ENCODE measurements around the gene KMT5C. TPM values are rescaled to one million over a fixed set of nuclear protein-coding genes. Genes with fewer than 3 reads are reported as not detected.

The KMT5C gene
- total RNA-seq, 1 experiment from 2014 or later, result 96.2 TPM

DNA sequence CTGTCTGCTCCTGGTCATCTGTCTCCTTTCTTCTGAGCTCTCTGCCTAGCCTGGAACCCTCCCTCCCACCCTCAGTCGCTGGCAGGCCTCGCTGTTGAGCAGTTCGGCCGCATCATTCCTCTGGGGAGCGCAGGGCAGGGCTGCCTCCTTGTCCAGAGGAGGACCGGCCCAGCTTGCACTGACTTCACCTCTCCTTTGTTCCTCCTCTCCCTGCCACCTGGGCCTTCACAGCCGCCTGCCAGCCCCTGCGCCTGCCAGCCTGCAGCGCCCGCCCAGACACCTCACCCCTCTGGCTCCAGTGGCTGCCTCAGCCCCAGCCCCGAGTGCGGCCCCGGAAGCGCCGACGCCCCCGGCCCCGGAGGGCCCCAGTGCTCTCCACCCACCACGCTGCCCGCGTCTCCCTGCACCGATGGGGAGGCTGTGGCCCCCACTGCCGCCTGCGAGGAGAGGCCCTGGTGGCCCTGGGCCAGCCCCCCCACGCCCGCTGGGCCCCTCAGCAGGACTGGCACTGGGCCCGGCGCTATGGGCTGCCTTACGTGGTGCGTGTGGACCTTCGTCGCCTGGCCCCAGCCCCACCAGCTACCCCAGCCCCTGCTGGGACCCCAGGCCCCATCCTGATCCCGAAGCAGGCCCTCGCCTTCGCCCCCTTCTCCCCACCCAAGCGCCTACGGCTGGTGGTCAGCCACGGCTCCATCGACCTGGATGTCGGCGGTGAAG lies 7.2 kb downstream of the KMT5C start:
- DNase-seq (ENCODE audit: low spot score), result no peak

GRCh38 chr19:55347442-55348009 lies 7.8 kb downstream of the KMT5C start:
- DNase-seq (ENCODE audit: low spot score), result no peak

GRCh38 chr19:55348317-55349034 lies 8.8 kb downstream of the KMT5C start:
- no peak for DNase-seq (ENCODE audit: low spot score)

DNA sequence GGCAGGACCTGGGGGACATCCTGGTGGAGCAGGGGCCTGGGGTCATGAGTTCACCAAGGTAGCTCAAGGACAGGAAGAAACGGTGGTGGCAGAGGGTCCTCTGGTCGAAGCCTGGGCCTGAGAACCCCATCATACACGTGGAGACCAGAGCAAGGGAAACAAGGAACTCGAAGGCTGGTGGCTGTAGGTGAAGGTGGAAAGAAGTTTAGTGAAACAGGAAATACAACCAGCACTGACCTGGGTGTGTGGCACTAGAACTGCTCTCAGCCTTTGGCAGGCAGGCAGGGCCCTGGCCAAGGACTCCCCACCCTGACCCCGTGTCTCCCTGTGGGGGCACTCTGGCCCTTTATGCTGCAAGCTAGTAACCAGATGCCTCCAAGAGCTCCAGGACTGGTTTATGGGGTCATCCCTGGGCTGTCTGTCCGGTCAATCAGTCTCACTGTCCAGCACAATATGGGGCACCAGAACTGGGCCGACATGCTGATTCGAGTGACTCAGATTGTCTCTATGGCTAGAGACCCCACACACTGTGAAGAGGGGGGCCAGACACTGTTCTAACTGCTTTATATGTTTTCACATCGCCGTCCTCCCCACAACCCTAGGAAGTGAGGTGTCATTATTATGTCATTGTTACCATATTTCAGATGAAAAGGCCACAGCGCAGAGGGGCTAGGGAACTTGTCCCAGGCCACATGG lies 11.1 kb downstream of the KMT5C start:
- DNase-seq (ENCODE audit: low spot score), result no peak

GRCh38 chr19:55352040-55352439 lies 12.4 kb downstream of the KMT5C start:
- no peak for DNase-seq (ENCODE audit: low spot score)

DNA sequence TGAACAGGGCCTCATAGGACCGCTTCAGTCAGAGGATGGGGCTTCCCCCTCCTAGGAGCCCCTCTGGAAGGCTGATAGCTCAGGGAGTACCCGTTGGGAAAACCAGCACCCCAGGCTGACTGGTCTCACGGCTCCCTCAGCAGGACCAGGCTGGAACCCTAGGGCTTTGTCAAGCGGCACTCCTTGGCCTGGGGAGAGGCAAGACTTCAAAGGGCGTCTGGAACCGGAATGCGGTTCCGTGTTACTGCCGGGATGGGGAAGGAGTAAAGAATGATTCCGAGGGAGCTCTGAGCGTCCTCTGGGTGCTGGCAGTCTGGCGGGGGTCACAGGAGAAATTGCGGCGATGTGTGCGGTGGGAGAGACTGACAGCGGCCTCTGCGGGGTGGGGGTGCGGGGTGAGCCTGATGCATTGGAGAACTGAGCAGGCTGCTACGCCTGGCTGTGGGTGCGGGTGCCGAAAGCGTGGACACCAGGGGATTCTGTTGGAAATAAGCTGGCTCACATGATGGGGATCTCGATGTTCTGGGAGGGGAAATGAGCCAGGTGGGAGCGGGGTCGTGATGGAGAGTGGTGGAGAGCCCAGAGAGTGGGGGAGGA lies 13.0 kb downstream of the KMT5C start:
- DNase-seq (ENCODE audit: low spot score), result no peak

DNA sequence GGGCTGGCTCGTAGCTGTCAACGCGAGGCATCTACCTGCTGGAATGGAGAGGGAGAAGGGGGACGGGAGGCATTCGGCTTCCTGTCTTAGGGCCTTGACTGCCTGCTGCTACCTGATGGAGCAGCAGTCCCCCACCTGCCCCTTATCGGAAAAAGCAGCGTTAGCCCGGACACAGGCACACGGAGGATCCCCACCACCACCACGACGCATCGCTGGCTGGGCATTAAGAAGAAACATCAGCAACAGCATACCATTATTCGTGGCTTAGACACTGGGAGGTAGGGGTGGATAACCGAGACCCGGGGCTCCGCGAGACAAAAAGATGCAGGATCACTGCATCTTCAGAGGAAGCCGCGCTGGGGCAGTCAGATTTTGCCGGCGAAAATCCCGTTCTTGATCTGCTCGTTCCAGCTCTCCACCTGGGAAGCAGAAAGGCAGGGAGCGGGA lies 13.7 kb downstream of the KMT5C start:
- no peak for DNase-seq (ENCODE audit: low spot score)

DNA sequence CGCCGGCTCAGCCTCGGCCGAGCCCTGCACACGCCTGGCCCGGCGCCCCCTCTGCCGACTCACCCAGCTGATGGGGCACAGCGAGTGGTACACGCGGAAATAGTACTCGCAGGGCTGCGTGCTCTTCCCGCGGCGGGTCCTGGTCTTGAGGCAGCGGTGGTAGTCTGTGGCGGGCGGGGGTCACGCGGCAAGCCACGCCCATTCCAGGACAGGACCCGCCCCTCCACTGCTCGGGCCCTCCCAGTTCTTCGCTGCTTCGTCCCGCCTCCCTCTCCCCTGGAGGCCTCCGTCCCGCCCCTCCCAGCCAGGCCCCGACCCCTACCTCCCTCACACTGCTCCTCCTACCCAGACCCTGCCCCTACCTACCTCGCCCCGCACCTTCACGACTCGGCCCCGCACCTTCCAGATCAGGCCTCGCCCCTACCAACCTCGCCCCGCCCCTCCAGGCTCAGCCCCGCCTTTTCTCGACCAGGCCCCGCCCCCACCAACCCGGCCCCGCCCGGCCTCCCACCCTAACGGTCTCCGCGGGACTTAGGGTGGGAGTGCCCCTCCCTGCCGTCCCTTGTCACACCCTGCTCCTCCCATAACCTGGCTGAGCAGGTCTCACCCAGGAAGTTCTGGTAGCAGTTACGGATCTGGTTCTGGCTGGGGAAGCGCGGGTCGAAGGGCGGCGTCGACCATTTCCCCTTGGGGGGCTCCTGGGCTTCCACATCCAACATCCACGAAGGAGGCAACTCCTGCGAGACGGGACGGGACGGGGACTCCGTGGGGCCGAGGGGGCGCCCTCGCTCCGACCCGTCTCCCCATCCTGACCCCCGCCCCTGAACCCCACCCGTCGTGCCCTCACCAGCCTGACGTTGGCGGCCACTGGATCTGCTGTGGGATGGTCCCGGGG lies 14.4 kb downstream of the KMT5C start:
- peak; percentile 78 for DNase-seq (ENCODE audit: low spot score)

DNA sequence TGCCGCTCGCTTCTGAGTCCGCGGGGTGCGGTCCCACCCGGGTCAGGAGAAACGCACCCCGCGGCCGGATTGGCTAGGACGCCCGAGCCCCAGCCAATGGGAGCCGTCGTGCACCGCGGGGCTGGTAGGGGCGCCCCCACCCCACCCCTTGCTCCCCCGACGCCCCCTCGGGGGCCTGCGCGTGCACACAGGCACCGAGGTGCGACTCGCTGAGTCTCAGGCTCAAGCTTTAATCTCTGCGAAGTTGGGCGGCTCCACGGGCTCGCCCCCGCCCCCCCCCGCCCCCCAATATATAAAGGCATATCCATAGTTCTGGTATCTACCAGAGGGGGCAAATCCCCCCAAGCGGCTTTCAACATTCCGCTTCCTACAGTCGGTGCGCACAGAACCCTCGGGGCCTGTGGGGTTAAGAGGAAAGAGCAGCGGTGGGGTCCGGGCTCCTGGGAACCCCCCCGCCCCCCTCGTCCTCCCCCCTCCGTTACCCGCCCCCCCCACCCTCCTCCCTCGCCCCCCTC lies 15.1 kb downstream of the KMT5C start, which contains the start of gene COX6B2:
Gene COX6B2 (minus strand): TSS at position 22 of the 515 bp plus-strand sequence. CDS start 198 bp downstream, outside the sequence.
- DNase-seq (ENCODE audit: low spot score), result no peak

GRCh38 chr19:55355213-55355821 lies 15.6 kb downstream of the KMT5C start:
- no peak for DNase-seq (ENCODE audit: low spot score)

- no peak for DNase-seq (ENCODE audit: low spot score)
These were observed 18.8 kb downstream of the KMT5C start for GRCh38 chr19:55358493-55358892.

GRCh38 chr19:55358943-55359908 lies 19.6 kb downstream of the KMT5C start:
- no peak for DNase-seq (ENCODE audit: low spot score)

- no peak for DNase-seq (ENCODE audit: low spot score)
These were observed 21.2 kb downstream of the KMT5C start for GRCh38 chr19:55360902-55361301.

- no peak for DNase-seq (ENCODE audit: low spot score)
These were observed 22.7 kb downstream of the KMT5C start for GRCh38 chr19:55362174-55362989.

- DNase-seq (ENCODE audit: low spot score), result no peak
These were observed 23.5 kb downstream of the KMT5C start, which contains the start of gene GARIN5B for GRCh38 chr19:55362990-55363716. Gene GARIN5B (minus strand): TSS chr19:55363260. CDS start chr19:55363066, 194 bp downstream.

- DNase-seq (ENCODE audit: low spot score), result no peak
These were observed 25.6 kb downstream of the KMT5C start for GRCh38 chr19:55365245-55365644.

DNA sequence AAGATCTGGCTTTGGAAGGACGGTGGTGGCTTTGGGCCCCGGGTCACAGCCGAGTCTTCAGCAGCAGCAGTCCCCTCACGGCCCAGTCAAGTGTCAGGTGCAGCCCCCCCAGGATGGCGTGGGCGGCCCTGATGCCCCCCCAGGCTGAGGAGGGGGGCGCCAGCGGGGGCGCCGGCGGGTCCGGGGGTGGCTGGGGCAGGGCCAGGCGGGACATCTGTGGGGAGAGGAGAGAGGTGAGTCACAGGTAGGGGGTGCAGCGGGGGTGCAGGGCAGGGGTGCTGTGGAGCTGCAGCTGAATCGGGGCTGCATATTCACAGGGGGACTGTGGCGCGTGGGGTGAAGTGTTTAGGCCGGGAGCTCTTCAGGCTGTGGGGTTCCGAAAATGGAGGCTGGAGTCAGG lies 26.3 kb downstream of the KMT5C start:
- DNase-seq (ENCODE audit: low spot score), result no peak

Measured in HT-29 (cell line).